Measurements from ENCODE around the gene DIRAS1.

The DIRAS1 gene, protein sequence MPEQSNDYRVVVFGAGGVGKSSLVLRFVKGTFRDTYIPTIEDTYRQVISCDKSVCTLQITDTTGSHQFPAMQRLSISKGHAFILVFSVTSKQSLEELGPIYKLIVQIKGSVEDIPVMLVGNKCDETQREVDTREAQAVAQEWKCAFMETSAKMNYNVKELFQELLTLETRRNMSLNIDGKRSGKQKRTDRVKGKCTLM

DNA sequence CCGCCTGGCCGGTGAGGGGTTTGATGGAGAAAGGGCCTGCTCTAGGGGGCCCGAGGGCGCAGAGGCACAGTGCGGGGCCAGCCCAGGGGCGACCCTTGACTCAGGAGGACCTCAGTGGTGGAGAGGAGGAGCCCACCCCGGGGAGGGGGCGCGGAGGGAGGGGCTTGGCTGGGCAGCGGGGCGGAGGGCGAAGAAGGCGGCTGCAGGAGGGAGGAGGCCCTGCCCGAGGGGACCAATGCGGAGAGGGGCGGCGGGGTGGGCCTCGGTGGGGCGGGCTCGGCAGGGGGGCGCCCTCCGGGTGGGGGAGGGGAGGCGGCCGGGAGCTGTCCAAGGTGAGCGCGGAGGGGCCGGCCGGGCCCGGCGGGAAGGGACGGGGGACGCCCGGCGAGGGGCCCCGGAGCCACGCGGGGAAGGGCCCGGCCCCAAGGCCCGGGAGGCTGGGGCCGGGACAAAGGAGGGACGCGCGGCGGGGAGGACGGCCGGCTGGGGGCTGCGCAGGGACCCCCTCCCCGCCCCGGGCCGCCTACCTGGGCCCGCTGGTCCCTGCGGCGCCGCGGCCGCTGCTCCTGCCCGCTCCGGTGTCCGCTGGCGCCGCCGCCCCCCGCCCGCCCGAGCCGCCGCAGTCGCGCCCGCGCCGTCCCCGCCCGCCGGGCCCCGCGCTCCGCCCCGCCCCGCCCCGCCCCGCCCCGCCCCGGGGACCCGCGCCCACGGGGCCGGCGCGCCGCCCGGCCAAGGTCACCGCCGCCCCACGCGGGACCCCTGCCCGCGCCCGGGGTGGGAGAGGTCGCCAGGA is at the start of gene DIRAS1:
TSS of gene DIRAS1 (minus strand) at position 596 of the 793 bp plus-strand sequence. CDS start 3,566 bp downstream, outside the sequence.
- no peak for DNase-seq

DNA sequence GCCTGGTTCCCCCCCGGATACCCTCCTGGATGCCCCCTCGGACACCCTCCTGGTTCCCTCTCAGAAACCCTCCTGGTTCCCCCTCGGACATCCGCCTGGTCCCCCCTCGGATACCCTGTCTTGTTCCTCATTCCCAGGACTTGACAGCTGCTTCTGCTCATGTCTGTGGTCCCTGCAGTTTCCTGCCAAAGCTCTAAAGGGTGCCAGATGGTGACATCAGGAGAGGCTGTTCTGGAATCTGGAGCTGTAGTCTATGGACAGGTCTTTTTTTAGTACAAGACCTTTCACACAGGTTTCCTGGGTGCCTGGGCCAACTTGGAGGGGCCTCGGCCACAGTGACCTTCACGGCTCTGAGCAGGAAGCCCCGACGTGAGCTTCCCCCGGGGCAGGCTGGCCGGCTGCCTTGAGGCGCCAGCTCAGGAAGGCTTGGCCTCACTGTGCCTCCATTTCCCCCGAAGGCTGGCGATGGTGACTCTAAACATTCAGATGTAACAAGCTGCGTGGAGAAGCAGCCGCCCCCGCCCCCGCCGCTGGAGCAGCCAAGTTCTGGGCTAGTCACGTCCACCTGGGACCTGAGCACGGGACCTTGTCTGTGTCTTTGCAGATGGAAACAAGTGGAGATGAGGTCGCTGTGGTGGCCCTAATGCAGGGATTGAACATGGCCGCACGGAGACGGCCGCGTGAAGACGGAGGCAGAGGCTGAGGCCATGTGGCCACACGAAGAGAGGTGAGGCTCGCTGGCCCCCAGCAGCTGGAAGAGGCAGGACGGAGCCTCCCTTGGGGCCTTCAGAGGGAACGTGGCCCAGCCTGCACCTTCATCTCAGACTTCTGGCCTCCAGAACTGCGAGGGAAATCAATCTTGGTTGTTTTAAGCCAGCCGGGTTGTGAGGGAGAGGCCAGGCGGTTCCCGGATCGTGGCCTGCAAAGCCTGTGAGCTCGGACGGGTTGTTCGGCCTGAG is 49.2 kb upstream of the DIRAS1 start:
- DNase-seq: peak; percentile 8

DNA sequence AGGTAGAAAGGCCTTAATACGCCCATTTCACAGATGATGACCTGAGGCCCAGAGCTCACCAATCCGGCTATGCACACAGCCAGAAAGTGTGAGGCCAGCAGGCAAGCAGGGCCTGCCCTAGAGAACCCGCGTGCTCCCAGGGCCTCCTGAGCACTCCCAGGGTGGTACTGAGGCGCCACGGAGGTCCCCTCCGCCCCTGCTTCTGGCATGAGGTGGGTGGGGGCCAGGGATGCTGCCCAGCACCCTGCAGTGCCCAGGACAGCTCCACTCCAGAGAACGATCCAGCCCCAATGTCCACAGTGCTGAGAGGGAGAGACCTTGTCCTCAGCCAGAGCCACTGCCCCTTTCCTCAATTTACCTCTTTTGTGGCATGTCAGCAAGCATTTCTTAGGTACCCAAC is 48.0 kb upstream of the DIRAS1 start:
- no peak for DNase-seq

DNA sequence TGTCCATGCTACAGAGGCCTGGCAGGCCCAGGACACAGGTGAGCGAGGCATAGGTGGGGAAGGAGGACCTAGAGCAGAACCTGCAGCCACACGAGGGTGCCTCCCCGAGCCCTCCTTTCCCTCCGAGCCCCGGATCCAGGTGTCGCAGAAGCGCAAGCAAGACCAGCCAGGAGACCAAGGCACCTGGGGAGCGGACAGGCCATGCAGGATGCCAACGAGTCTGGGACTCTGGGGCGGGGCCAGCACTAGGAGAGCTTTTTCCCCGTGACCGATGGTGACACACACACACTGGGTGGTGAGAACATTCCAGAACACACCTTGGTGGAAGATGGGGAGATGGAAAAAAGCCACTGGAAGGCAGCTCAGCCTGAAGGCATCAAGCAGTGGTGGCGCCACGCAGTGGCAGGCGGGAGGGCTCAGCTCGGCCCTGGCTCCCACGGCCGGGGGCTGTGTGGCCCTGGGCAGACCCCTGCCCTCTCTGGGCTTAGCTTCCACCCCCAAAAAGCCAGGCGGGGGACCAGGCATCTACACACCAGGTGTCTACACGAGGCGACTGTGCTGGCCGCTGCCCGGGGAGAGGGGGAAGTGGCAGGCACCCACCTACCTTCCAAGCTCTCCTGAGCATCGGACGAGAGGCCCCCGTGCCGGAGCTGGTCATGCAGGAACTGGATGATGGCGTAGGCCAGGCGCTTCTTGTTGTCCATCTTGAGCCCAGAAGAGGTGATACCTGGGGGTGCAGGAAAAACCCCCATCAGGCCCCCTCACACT is 47.4 kb upstream of the DIRAS1 start:
- no peak for DNase-seq

DNA sequence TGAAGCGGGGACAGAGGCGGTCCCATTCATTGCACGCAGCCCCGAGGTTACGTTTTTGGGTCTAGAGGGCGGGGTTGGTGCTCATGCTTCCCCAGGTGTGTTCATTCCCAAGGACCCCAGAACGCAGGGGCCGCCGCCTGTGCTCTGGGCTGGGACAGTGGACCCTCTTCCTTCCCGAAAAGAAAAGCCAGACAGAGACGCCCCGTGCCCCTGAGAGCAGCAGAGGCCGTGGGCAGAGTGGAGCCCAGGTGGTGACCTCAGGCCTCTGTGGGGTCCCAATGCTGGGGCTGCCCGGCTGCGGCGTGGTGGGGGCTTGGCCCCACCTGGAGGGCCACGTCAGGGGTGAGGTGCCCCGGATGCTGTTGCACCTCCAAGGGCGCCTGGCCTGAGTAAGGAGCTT is 46.5 kb upstream of the DIRAS1 start:
- DNase-seq: no peak

DNA sequence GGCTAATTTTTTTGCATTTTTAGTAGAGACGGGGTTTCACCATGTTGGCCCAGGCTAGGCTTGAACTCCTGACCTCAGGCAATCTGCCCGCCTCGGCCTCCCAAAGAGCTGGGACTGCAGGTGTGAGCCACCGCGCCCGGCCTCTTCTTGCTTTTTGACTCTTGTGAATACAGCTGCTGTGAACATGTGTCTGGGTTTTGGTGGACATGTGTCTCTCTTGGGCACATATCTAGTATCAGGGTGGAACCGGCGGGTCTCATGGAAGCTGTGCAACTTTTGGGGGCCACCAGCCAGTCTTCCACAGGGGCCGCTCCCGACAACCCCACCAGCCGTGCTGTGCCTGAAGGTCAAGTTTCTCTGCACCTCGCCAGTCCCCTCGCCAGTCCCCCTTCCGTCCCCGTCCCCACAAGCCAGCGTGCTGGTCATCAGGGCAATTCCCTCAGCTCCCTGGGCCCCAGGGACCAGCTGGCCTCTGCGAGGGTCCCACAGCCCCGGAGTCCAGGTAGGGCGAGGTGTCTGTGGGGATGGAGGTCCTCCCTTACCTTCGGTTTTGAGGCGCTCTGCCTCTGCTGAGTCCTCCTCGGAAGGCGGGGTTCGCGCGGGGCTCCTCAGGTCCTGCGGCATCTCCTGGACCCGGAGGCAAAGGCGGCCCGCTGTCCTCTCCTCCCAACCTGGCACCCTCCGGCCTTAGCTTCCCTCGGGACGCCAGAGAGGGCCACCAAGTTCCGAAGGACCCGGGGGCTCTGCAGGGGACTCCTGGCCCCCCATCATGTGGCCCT is 45.6 kb upstream of the DIRAS1 start:
- no peak for DNase-seq

DNA sequence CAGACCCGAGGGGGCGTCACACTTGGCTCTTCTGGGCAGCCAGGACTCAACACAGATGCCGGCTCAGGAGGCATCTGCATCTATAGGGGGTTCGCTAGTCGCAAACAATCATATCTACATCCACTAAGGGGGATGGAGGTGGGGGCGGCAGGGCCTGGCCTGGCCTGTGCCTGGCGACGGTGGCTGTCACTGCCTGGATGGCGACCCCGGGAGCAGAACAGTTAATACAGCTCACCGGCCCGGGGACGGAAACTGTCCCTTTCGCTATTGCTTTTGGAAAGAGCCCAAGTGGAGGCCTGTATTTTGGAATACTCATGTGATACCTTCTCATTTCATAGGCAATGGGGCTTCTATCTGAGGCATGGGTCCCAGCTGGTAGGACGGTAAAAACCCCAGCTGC is 44.2 kb upstream of the DIRAS1 start:
- DNase-seq: no peak

DNA sequence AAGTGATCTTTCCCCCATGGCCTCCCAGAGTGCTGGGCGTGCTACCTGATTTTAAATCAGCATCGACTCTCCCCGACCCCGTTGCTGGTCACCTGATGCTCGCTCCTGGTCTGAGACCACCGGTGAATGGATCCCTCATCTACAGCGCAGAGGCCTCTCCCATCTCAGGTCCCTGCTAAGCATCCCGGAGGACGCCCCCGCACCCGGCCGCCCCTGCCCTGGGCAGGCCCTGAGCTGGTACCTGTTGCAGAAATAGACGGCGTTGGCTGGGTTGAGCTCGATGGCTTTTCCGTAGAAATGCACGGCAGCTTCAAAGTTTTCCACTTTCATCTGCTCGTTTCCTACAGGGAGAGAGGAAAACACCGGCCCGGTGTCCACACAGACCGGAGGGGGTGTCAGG is 43.8 kb upstream of the DIRAS1 start:
- no peak for DNase-seq

DNA sequence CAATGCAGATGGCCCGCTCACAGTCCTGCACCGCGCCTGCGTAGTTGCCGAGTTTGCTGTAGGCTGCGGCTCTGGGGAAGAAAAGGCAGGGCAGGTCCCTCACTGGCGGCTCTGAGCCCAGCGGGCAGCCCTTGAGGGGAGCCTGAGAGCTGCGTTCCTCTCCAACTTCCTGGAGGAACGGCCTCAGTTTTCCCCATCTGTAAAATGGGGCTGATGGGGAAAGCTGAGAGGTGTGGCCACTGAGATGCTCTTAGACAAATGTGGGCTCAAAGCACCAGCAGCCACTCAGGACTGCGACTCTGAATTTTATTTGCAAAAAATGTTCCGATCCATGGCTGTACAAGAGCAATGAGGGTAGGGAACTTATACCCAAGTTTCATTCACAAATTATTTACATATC is 42.5 kb upstream of the DIRAS1 start:
- DNase-seq: no peak

DNA sequence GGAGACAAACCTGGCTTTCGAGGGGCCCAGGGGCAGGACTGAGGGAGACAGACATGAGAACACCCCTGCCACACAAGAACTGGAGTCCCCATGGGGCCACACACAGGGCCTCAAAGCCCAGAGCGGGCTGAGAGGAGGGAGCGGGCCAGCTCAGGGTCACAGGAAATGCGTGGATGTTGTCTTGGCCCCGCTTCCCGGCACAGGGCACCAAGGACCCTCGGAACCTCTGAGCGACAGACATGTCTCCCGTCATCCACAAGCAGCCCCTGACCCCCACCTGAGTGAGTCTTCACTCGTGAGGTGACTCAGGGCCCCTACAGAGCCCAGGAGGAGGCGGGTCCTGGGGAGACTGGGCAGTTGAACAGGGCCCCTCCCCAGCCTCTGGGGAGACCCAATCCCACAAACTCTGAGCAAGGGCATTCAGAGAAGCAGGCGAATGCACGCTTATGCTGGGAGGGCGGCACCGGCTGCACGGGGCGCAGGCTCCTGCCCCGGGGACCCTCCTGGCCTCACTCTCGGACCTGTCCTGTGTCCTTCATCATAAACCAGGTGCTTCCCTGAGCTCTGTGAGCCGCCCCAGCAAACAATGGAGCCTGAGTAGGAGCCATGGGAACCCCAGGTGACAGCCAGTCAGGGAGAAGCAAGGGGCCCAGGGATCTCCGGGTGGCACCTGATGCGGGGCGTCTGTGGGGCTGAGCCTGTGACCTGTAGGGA is 41.8 kb upstream of the DIRAS1 start:
- no peak for DNase-seq

DNA sequence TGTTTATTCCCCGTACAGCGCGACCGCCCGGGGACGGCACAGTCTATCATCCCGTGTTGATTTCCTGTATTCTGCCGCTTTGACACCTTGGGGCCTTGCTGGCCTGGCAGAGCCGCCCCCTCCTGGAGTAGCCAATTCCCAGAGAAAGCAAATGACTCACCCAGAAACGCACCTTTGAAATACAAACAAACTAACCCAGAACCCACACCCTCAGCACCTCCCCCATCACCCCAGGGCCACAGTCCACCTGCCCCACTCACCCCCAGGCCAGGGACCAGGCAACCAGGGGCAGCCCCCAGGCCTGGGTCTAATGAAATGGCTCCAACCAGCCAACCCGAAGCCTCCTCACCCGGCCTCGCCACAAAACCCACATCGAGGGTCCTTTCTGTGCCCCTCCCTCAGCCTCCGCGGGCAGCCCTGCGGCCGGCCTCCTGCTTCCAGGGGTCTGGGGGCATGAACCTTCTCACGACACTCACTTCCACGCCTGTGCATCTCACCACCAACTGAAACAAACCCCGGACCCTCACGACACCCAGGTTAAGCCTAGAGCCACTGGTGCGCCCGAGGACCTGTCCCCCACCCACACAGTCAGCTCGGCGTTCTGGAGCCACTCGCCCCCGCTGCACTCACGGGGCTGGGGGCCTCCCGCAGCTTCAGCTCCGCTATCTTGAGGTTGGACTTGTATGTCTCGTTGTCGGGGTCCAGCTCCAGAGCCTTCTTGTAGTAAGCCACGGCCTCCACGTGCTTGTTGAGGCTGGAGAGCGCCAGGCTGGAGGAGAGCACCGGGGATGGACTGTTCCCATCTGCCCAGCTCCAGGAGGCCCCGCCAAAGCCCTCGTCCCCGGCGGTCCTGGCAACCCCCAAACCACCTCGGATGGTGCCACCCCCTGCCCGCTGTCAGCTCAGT is 41.0 kb upstream of the DIRAS1 start:
- DNase-seq: no peak

DNA sequence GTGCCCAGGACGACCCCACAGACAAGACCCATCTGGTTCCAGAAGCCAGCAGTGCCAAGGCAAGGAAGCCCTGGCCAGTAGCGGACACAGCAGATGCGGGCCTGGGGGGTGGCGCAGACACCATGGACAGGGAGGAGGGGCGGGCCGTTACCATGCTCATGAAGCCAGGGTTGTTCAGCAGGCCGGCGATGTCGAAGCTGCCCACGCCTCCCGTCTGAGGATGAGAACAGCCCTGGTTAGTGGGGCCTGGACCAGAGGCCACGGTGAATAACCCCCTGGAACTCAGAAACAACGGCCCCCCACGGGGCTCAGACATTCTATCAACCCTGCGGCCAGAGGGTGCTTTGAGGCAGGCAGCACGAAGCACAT is 40.1 kb upstream of the DIRAS1 start:
- no peak for DNase-seq

DNA sequence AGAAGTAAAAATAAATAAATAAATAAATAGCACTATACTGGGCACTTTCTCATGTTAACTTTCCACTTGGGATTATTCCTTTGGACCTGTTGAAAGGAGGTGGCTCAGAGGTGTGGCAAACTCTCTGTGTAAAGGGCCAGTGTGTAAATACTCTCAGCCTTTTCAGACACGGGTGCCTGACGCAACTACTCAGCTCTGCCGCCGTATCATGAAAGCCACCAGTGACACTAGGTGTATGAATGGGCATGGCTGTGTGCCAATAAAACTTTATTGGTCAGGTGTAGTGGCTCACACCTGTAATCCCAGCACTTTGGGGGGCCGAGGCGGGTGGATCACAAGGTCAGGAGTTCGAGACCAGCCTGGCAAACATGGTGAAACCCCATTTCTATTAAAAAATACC is 38.8 kb upstream of the DIRAS1 start:
- DNase-seq: no peak

DNA sequence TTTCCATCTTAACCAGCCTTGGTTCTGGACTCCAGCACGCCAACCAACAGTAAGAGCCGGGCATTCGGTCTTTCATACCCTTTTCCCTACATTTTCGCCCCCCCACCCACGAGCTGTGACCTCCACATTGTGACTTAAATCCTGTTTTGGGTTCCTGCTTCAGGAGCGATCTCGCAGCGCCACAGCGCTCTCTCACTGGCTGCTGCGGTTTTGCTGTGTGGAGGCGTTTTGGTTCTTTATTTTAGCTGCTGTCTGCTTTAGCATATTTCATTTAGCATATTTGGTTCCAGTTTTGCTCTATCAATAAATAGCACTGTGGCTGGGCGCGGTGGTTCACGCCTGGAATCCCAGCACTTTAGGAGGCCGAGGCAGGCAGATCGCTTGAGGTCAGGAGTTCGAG is 38.2 kb upstream of the DIRAS1 start:
- no peak for DNase-seq

DNA sequence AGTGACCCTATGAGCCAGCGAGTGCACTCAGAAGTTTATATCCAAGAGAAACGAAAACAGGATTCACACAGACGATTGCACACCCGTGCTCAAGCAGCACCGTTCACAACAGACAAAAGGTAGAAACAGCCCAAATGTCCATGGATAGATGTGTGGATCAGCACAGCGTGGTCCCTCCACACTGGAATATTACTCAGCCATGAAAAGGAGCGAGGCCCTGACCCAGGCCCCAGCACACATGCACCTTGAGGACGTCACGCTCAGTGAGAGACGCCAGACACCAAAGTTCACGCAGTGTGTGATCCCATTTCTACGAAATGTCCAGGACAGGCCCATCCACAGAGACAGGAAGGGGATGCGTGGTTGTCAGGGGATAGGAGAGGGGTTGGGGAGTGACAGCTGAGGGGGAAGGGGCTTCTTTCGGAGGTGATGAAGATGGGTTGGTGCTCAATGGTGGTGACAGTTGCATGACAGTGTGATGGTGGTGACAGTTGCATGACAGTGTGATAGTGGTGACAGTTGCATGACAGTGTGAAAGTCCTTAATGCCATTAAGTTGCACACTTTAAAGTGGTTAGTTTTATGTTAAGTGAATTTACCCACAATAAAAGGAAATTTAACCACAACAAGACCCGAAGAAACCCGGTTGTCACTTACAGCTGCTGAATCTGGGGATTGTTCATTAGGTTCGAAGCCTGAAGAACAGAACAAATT is 37.6 kb upstream of the DIRAS1 start:
- DNase-seq: no peak

DNA sequence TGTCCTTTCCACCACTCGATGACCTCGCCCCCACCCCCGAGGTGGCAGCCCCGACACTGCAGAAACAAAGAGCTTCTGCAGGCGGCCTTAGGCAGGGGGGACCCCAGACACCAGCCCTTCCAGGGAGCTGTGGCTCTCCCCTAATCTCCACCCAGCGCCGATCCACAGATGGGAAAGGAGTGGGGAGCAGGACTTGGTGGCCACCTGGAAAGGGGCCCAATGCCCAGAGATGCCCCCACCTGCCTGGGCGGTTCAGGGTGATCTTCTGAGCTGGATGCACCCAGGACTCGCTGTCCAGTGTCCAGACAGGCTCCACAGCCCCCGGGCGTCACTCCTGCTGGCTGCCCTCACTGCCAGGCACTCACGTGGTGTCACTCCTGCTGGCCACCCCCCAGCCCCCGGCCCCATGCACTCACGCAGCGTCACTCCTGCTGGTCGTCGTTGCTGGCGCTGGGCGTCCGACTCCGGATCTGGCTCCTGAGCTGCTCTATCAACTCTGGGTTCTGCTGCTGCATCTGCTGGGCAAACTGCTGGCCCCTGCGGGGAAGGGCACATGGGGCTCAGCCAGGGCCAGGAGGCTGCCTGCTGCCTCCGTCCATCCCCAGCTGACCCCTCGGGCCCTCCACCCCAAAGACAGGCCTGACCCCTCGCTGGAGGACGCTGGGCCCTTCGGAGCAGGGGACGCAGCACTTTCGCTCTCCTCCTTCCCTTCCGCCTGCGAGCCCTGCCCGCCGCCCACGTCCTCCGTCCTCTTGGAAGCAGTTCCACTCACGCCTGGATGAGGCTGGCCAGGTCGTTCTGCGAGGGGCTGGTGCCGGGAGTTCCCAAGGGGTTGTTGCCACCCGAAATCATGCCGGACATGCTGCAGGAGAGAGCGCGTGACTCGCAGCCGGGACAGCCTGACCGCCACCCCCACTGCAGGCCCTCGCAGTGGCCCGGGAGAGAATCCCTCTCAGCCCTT is 36.0 kb upstream of the DIRAS1 start:
- DNase-seq: no peak

DNA sequence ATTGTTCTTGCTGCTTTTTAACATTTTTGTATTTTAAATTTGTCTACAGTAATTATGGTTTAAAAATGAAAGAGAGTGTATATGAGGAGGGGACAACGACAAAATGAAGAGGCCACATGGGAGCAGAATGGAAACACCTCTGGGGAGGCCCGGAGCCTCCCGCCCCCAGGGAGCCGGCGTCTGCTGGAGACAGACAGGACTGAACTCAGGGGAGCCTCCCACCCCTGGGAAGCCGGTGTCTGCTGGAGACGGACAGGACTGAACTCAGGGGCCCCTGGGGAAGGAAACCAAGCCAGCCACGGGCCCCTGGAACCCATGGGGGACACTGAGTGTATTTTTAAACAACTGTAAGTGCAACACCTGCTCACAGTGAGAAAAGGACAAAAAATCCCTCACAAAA is 35.3 kb upstream of the DIRAS1 start:
- no peak for DNase-seq

DNA sequence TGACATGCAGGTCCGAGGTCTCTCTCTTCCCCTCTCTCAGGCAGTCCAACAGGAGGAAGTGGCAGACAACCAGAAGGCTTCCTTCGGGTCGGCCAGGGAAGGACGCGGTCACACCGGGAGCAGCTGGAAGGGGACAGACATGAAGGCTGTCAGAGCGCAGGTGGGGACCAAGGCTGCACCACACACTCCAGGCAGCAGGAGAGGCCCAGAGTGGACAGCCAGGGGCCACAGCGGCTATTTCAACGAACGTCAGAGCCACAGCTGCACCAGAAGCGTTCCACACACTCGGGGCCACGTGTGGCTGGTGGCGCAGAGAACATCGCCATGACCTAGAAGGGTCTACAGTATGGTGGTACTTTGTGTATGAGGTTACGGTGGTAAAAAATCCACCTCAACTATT is 34.6 kb upstream of the DIRAS1 start:
- DNase-seq: no peak

DNA sequence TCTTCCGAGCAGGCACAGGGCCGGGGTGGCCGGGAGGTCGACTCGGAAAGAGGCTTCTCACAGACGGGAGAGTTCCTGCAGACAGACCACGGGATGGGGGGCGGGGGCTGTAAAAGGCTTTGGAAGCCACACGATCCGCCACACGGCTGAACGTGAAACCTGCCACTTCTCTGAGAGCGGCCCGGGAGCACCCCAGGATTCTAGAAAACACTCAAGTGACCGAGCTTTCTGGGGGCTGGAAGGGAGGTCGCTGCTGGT is 34.2 kb upstream of the DIRAS1 start:
- DNase-seq: no peak
